HepG2 (cell line): ENCODE data around the gene DUSP7. TPM values are rescaled to one million over a fixed set of nuclear protein-coding genes. Genes with fewer than 3 reads are reported as not detected.

ENCODE experiments used
- ATAC-seq: fragments of 200-7000 bp; cut with Tn5 transposase; 3 replicates; pipeline ENCODE4 v1.9.1; 2020; ENCODE audit warnings: mild to moderate bottlenecking, moderate library complexity
- BruUV-seq: library from RNA; stranded (reverse); fragments of 400-500 nt; replicated peaks from 2 replicates; lab custom pipeline; 2021; lab: Mats Ljungman, UMichigan
- CTCF ChIA-PET: fragments of 300-600 bp; formaldehyde crosslinking; extraction: SDS; loops from one replicate; lab custom pipeline; 2021; ENCODE audit warnings: low total read pairs, inconsistent platforms, low intra/inter-chr PET ratio; lab: Yijun Ruan, JAX
- POLR2A ChIA-PET: fragments of 350-600 bp; sonication (Branson Sonifier 250); formaldehyde crosslinking; loops from one replicate; lab custom pipeline; 2020; ENCODE audit warnings: antibody characterized with exemption, inconsistent platforms; lab: Yijun Ruan, JAX
- DNase-seq: peaks from one replicate; pipeline ENCODE4 v3.0.0-alpha.2; 2015; ENCODE audit warnings: low spot score
- FAIRE-seq: peaks from 3 replicates; lab custom pipeline; 2011; peaks lifted over from hg19 to GRCh38; lab: Jason Lieb, UNC
- H2AFZ ChIP-seq: one replicate; pipeline ENCODE4 v1.6.1; 2011; ENCODE audit warnings: low read length, inconsistent platforms
- H3K27ac ChIP-seq: fragments of 300-600 bp; 3 replicates; pipeline ENCODE4 v1.8.0; 2011; ENCODE audit warnings: mixed run types, mild to moderate bottlenecking, mixed read lengths, low read length, inconsistent platforms; ENCODE audit not compliant: insufficient read depth; ENCODE audit errors: extremely low read length
- H3K27me3 ChIP-seq, 2 experiments: fragments of 200-600 bp in 1 of 2; 2 replicates in 1 of 2; 3 replicates in 1 of 2; pipeline versions ENCODE4 v1.6.0 to v1.8.0; 2011; ENCODE audit warnings: low read length in 2 of 2, mild to moderate bottlenecking in 2 of 2, moderate library complexity in 2 of 2, inconsistent platforms in 1 of 2; ENCODE audit not compliant: insufficient read depth in 2 of 2, control insufficient read depth in 1 of 2
- H3K36me3 ChIP-seq, 2 experiments: fragments of 200-600 bp in 1 of 2; replicated peaks in 1 of 2; 2 replicates in 1 of 2; 3 replicates in 1 of 2; pipeline versions ENCODE4 v1.5.1 to v1.8.0; 2011; ENCODE audit warnings: low read length in 2 of 2, inconsistent platforms in 1 of 2; ENCODE audit not compliant: insufficient read depth in 2 of 2, control insufficient read depth in 1 of 2
- H3K4me1 ChIP-seq: 2 replicates; pipeline ENCODE4 v1.5.1; 2012; ENCODE audit warnings: low read length, inconsistent platforms; ENCODE audit not compliant: insufficient read depth
- H3K4me2 ChIP-seq: 2 replicates; pipeline ENCODE4 v1.6.0; 2011; ENCODE audit warnings: low read depth, low read length, inconsistent platforms
- H3K4me3 ChIP-seq, 3 experiments: fragments of 200-600 bp in 1 of 3; sonication (generic), shearing (Covaris generic) in 1 of 3; replicated peaks in 1 of 3; 2 replicates each; pipeline ENCODE4 v1.5.1; 2011 to 2016; ENCODE audit warnings: low read length in 3 of 3, inconsistent platforms in 2 of 3, low read depth in 2 of 3, mild to moderate bottlenecking in 2 of 3, control low read depth in 1 of 3, mixed read lengths in 1 of 3; ENCODE audit not compliant: insufficient read depth in 1 of 3
- H3K79me2 ChIP-seq: one replicate; pipeline ENCODE4 v1.6.1; 2011; ENCODE audit warnings: low read length, inconsistent platforms; ENCODE audit not compliant: insufficient read depth
- H3K9ac ChIP-seq: 2 replicates; pipeline ENCODE4 v1.6.0; 2011; ENCODE audit warnings: mild to moderate bottlenecking, low read depth, low read length, inconsistent platforms; ENCODE audit not compliant: insufficient read depth
- H3K9me3 ChIP-seq: 2 replicates; pipeline ENCODE4 v1.5.1; 2012; ENCODE audit warnings: mild to moderate bottlenecking, low read length
- H4K20me1 ChIP-seq: 2 replicates; pipeline ENCODE4 v1.6.0; 2011; ENCODE audit warnings: inconsistent platforms, mild to moderate bottlenecking, low read length, moderate library complexity; ENCODE audit not compliant: insufficient read depth
- ARNT2 ChIP-seq: sonication (generic); formaldehyde crosslinking; IDR thresholded peaks from 2 replicates; pipeline ENCODE4 v1.8.0; 2022; ENCODE audit warnings: mild to moderate bottlenecking, low read depth, missing genetic modification reagents, moderate library complexity
- MTERF4 ChIP-seq: sonication (generic); formaldehyde crosslinking; IDR thresholded peaks from 2 replicates; pipeline ENCODE4 v1.8.0; 2023; ENCODE audit warnings: mild to moderate bottlenecking, missing genetic modification reagents
- NR2F1 ChIP-seq, 2 experiments: fragments of 450-650 bp in 1 of 2; formaldehyde crosslinking in 1 of 2; IDR thresholded peaks; 2 replicates each; pipeline versions ENCODE4 v1.5.0 to v1.6.1; 2016 to 2020; ENCODE audit warnings: mild to moderate bottlenecking in 1 of 2, missing compliant biosample characterization in 1 of 2, missing genetic modification reagents in 1 of 2, moderate library complexity in 1 of 2
- RCOR2 ChIP-seq: IDR thresholded peaks from 2 replicates; pipeline ENCODE4 v1.6.1; 2016; ENCODE audit warnings: missing biosample characterization, missing genetic modification reagents
- REPIN1 ChIP-seq: sonication (generic); formaldehyde crosslinking; IDR thresholded peaks from 2 replicates; pipeline ENCODE4 v1.8.0; 2022; ENCODE audit warnings: missing genetic modification reagents, low read depth, mild to moderate bottlenecking, borderline replicate concordance
- SAP130 ChIP-seq: IDR thresholded peaks from 2 replicates; pipeline ENCODE4 v1.6.1; 2016; ENCODE audit warnings: low read depth
- SP4 ChIP-seq: sonication (generic); formaldehyde crosslinking; IDR thresholded peaks from 2 replicates; pipeline ENCODE4 v1.8.1; 2023; ENCODE audit warnings: mild to moderate bottlenecking, missing genetic modification reagents
- U2AF2 ChIP-seq: fragments of 200-400 bp; formaldehyde crosslinking; IDR thresholded peaks from 2 replicates; pipeline ENCODE4 v1.6.1; 2017; ENCODE audit warnings: low read depth, mild to moderate bottlenecking, low read length
- ZNF598 ChIP-seq: sonication (generic); formaldehyde crosslinking; IDR thresholded peaks from 2 replicates; pipeline ENCODE4 v1.5.1; 2020; ENCODE audit warnings: mild to moderate bottlenecking, missing genetic modification reagents, borderline replicate concordance
- ZNF7 ChIP-seq: IDR thresholded peaks from 2 replicates; pipeline ENCODE4 v1.6.1; 2016; ENCODE audit warnings: missing biosample characterization, missing genetic modification reagents
- ZNF746 ChIP-seq: sonication (generic); formaldehyde crosslinking; IDR thresholded peaks from 2 replicates; pipeline ENCODE4 v1.8.0; 2022; ENCODE audit warnings: mild to moderate bottlenecking, missing genetic modification reagents
- ZNF839 ChIP-seq: sonication (generic); formaldehyde crosslinking; IDR thresholded peaks from 2 replicates; pipeline ENCODE4 v1.4.0; 2020; ENCODE audit warnings: missing genetic modification reagents, mild to moderate bottlenecking, borderline replicate concordance
- ZSCAN9 ChIP-seq: IDR thresholded peaks from 2 replicates; pipeline ENCODE4 v1.6.1; 2016; ENCODE audit warnings: borderline replicate concordance
- WGBS: methylation state at CpG from one replicate; pipeline ENCODE4 v1.1.6; 2017; ENCODE audit warnings: low lambda C conversion rate; 5-methylcytosine and 5-hydroxymethylcytosine counted together
- in situ Hi-C: cut with HindIII; loops from 2 replicates; pipeline ENCODE4 v1.10.0; 2017; ENCODE audit warnings: low pct_unique_long_range_greater_than_20kb; ENCODE audit not compliant: extremely low pct_ligation_motif_present
- intact Hi-C: fragments of 100-400 bp; cut with micrococcal nuclease; formaldehyde crosslinking; loops from one replicate; pipeline ENCODE4 v1.10.0; 2022; ENCODE audit not compliant: unreplicated experiment
- polyA plus RNA-seq, 8 experiments: library from polyadenylated mRNA; depleted of rRNA in 3 of 8; stranded (reverse) in 7 of 8; unstranded in 1 of 8; fragments of >200 nt; fragmentation: Illumina TruSeq in 4 of 8; extraction: Trizol in 4 of 8; gene quantifications; 2 replicates each; pipeline versions ENCODE4 v1.2.1 to v1.2.3, GENCODE V29; 2011 to 2016; ENCODE audit warnings: low read depth in 4 of 8, missing spikeins in 1 of 8, mixed read lengths in 1 of 8; ENCODE audit not compliant: insufficient read depth in 1 of 8
- total RNA-seq, 5 experiments: library from RNA; depleted of rRNA; stranded (reverse); fragments of >200 nt; fragmentation: Illumina TruSeq; extraction: Trizol; gene quantifications; 2 replicates each; pipeline ENCODE4 v1.2.3, GENCODE V29; 2016; ENCODE audit warnings: low read depth in 1 of 5
- TF ChIP-seq, protein P1 (sequence below): sonication (generic); formaldehyde crosslinking; IDR thresholded peaks from 2 replicates; pipeline ENCODE4 v1.4.0; 2020; ENCODE audit warnings: missing genetic modification reagents, borderline replicate concordance
- TF ChIP-seq, protein P2 (sequence below): sonication (generic); formaldehyde crosslinking; IDR thresholded peaks from 2 replicates; pipeline ENCODE4 v1.4.0; 2020; ENCODE audit warnings: missing genetic modification reagents; ENCODE audit errors: not compliant biosample characterization
- TF ChIP-seq, protein P3 (sequence below): fragments of 450-650 bp; IDR thresholded peaks from 2 replicates; pipeline ENCODE4 v1.6.1; 2017

Gene DUSP7
- total and polyA plus RNA-seq, 2 of the 13 experiments (the other 11 are each of a cell fraction or from before 2014, with no cell fraction given) = 6.6 to 8.8 TPM

GRCh38 chr3:52072020-52072419 is 15.6 kb upstream of the DUSP7 start:
- no CpG with 5 or more reads among the region's 5 CpGs for WGBS

More at GRCh38 chr3:52072020-52072419, 15.6 kb upstream of the DUSP7 start:
- Histone ChIP-seq H3K36me3 (peaks cover 1 to 20% of the 10 kb centered on the region in 2 experiments; a peak in 4 of 5 replicates), H3K27ac (no peak overlapping the region), H3K79me2 (no peaks in the 10 kb centered on the region), H3K4me3 (no peak overlapping the region), H3K9ac (no peak overlapping the region), H3K27me3 (no peaks in the 10 kb centered on the region), H2AFZ (no peak overlapping the region), H3K4me2 (no peak overlapping the region), H4K20me1 (no peaks in the 10 kb centered on the region), H3K9me3 (no peaks in the 10 kb centered on the region), H3K4me1 (peaks cover 14% of the 10 kb centered on the region)
- in situ Hi-C loops = no loop called here
- intact Hi-C loops = no loop called here
- BruUV-seq = no TSS peak
- ATAC-seq (no peak), DNase-seq (no peak), FAIRE-seq (no peak)
- POLR2A ChIA-PET = no interaction called here
- TF ChIP-seq RCOR2 (CRISPR knock-in tag) = no peak
- TF ChIP-seq, protein P1, sequence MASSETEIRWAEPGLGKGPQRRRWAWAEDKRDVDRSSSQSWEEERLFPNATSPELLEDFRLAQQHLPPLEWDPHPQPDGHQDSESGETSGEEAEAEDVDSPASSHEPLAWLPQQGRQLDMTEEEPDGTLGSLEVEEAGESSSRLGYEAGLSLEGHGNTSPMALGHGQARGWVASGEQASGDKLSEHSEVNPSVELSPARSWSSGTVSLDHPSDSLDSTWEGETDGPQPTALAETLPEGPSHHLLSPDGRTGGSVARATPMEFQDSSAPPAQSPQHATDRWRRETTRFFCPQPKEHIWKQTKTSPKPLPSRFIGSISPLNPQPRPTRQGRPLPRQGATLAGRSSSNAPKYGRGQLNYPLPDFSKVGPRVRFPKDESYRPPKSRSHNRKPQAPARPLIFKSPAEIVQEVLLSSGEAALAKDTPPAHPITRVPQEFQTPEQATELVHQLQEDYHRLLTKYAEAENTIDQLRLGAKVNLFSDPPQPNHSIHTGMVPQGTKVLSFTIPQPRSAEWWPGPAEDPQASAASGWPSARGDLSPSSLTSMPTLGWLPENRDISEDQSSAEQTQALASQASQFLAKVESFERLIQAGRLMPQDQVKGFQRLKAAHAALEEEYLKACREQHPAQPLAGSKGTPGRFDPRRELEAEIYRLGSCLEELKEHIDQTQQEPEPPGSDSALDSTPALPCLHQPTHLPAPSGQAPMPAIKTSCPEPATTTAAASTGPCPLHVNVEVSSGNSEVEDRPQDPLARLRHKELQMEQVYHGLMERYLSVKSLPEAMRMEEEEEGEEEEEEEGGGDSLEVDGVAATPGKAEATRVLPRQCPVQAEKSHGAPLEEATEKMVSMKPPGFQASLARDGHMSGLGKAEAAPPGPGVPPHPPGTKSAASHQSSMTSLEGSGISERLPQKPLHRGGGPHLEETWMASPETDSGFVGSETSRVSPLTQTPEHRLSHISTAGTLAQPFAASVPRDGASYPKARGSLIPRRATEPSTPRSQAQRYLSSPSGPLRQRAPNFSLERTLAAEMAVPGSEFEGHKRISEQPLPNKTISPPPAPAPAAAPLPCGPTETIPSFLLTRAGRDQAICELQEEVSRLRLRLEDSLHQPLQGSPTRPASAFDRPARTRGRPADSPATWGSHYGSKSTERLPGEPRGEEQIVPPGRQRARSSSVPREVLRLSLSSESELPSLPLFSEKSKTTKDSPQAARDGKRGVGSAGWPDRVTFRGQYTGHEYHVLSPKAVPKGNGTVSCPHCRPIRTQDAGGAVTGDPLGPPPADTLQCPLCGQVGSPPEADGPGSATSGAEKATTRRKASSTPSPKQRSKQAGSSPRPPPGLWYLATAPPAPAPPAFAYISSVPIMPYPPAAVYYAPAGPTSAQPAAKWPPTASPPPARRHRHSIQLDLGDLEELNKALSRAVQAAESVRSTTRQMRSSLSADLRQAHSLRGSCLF (CRISPR knock-in tag) = no peak
- no peak for TF ChIP-seq NR2F1 (CRISPR knock-in tag; IDR thresholded peaks at IDR 0.05)
- TF ChIP-seq ZNF598 (CRISPR knock-in tag) = no peak
- TF ChIP-seq MTERF4 (CRISPR knock-in tag) = no peak
- TF ChIP-seq SP4 (CRISPR knock-in tag) = no peak
- TF ChIP-seq SAP130 = no peak
- TF ChIP-seq ZNF746 (CRISPR knock-in tag) = no peak
- no peak for TF ChIP-seq ARNT2 (CRISPR knock-in tag)
- TF ChIP-seq ZNF7 = no peak
- TF ChIP-seq, protein P2, sequence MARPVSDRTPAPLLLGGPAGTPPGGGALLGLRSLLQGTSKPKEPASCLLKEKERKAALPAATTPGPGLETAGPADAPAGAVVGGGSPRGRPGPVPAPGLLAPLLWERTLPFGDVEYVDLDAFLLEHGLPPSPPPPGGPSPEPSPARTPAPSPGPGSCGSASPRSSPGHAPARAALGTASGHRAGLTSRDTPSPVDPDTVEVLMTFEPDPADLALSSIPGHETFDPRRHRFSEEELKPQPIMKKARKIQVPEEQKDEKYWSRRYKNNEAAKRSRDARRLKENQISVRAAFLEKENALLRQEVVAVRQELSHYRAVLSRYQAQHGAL (CRISPR knock-in tag) = no peak
- TF ChIP-seq REPIN1 (CRISPR knock-in tag) = no peak
- TF ChIP-seq ZNF839 (CRISPR knock-in tag) = no peak
- TF ChIP-seq ZSCAN9 (CRISPR knock-in tag) = no peak
- TF ChIP-seq, protein P3, sequence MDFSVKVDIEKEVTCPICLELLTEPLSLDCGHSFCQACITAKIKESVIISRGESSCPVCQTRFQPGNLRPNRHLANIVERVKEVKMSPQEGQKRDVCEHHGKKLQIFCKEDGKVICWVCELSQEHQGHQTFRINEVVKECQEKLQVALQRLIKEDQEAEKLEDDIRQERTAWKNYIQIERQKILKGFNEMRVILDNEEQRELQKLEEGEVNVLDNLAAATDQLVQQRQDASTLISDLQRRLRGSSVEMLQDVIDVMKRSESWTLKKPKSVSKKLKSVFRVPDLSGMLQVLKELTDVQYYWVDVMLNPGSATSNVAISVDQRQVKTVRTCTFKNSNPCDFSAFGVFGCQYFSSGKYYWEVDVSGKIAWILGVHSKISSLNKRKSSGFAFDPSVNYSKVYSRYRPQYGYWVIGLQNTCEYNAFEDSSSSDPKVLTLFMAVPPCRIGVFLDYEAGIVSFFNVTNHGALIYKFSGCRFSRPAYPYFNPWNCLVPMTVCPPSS = no peak
- TF ChIP-seq U2AF2 = no peak
- CTCF ChIA-PET = no interaction called here
